Measurements from ENCODE around the gene TEN1. TPM values are rescaled to one million over a fixed set of nuclear protein-coding genes. Genes with fewer than 3 reads are reported as not detected.

The TEN1 gene
- total and polyA plus RNA-seq, 2 of the 13 experiments (the other 11 are each of a cell fraction or from before 2014, with no cell fraction given): 18.0 to 21.3 TPM

DNA sequence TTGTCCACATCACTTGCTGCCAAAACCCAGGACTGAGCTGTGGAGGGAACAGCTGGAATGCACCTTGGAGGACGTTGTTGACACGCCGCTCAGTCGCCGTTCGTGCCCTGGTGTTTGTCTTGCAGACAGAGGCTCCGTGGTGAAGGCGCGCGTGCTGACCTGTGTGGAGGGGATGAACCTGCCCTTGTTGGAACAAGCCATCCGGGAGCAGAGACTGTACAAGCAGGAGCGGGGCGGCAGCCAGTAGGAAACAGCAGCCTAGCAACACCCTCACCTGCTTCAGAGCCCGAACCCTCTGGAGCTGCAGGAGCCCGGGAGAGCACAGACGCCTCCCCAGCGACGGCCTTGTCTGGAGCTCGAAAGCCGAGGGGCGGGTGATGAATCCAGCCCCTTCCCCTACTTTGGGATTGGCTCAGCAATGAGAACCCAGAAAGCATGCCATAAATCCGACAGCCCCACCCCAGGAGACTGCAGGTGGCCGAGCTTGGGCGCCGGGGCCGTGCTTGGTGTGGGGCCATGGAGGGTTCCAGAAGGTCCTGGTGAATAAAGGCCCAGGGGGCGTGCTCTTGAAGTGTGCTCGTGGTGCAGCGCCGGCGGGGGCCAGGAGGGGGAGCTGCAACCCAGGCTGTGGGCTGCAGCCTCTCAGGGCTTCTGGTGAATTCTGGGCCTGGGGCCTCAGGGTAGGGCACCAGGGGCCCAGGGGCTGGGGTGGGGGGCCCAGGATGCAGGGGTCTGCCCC is 21.1 kb downstream of the TEN1 start (continued):
- TF ChIP-seq, protein P1, sequence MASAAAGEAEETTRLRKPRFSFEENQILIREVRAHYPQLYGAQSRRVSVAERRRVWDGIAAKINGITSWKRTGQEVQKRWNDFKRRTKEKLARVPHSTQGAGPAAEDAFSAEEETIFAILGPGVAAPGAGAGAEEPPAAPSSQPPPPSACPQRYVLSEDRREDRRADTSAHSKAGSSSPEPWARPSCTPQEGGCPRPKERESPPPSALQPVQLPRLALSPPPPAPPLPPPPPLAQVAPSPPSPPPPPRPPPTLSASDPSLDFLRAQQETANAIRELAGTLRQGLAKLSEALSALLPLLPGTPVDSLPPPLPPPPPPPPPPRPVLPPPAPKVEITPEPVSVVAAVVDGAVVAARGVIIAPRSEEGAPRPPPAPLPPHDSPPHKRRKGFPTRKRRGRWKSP (CRISPR knock-in tag; IDR thresholded peaks at IDR 0.05): no peak
- TF ChIP-seq MTA1 (CRISPR knock-in tag; IDR thresholded peaks at IDR 0.05; ENCODE audit: borderline replicate concordance) (0 out of 2 replicates have a peak, but pooled peaks have one; percentile 36), ZNF329 (CRISPR knock-in tag; IDR thresholded peaks at IDR 0.05; ENCODE audit: low read depth) (0 out of 2 replicates have a peak, but pooled peaks have one; percentile 64), SOX13 (IDR thresholded peaks at IDR 0.05) (no peak), SOX13 (CRISPR knock-in tag; conservative IDR thresholded peaks at IDR 0.05 in 1 of 2, IDR thresholded peaks at IDR 0.05 in 1 of 2) (peak in 1 of 2 experiments; percentile 31; a peak in 2 of 4 replicates), ZBTB7A (CRISPR knock-in tag; IDR thresholded peaks at IDR 0.05) (0 out of 2 replicates have a peak, but pooled peaks have one; percentile 27), ATAD3A (CRISPR knock-in tag; IDR thresholded peaks at IDR 0.05) (no peak), NR2F6 (IDR thresholded peaks at IDR 0.05) (no peak; the same call in 1 of the 2 replicates), NR2F6 (CRISPR knock-in tag; IDR thresholded peaks at IDR 0.05) (peak; percentile 63; the same call in 1 of the 2 replicates), HHEX (CRISPR knock-in tag; IDR thresholded peaks at IDR 0.05) (no peak), ZNF746 (CRISPR knock-in tag; IDR thresholded peaks at IDR 0.05) (no peak), YY1 (IDR thresholded peaks at IDR 0.05; ENCODE audit: insufficient read depth, insufficient replicate concordance, low read depth, low read length) (peak; percentile 33)
- TF ChIP-seq, protein P2, sequence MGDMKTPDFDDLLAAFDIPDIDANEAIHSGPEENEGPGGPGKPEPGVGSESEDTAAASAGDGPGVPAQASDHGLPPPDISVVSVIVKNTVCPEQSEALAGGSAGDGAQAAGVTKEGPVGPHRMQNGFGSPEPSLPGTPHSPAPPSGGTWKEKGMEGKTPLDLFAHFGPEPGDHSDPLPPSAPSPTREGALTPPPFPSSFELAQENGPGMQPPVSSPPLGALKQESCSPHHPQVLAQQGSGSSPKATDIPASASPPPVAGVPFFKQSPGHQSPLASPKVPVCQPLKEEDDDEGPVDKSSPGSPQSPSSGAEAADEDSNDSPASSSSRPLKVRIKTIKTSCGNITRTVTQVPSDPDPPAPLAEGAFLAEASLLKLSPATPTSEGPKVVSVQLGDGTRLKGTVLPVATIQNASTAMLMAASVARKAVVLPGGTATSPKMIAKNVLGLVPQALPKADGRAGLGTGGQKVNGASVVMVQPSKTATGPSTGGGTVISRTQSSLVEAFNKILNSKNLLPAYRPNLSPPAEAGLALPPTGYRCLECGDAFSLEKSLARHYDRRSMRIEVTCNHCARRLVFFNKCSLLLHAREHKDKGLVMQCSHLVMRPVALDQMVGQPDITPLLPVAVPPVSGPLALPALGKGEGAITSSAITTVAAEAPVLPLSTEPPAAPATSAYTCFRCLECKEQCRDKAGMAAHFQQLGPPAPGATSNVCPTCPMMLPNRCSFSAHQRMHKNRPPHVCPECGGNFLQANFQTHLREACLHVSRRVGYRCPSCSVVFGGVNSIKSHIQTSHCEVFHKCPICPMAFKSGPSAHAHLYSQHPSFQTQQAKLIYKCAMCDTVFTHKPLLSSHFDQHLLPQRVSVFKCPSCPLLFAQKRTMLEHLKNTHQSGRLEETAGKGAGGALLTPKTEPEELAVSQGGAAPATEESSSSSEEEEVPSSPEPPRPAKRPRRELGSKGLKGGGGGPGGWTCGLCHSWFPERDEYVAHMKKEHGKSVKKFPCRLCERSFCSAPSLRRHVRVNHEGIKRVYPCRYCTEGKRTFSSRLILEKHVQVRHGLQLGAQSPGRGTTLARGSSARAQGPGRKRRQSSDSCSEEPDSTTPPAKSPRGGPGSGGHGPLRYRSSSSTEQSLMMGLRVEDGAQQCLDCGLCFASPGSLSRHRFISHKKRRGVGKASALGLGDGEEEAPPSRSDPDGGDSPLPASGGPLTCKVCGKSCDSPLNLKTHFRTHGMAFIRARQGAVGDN (CRISPR knock-in tag; IDR thresholded peaks at IDR 0.05): peak; percentile 99
- TF ChIP-seq, protein P3, sequence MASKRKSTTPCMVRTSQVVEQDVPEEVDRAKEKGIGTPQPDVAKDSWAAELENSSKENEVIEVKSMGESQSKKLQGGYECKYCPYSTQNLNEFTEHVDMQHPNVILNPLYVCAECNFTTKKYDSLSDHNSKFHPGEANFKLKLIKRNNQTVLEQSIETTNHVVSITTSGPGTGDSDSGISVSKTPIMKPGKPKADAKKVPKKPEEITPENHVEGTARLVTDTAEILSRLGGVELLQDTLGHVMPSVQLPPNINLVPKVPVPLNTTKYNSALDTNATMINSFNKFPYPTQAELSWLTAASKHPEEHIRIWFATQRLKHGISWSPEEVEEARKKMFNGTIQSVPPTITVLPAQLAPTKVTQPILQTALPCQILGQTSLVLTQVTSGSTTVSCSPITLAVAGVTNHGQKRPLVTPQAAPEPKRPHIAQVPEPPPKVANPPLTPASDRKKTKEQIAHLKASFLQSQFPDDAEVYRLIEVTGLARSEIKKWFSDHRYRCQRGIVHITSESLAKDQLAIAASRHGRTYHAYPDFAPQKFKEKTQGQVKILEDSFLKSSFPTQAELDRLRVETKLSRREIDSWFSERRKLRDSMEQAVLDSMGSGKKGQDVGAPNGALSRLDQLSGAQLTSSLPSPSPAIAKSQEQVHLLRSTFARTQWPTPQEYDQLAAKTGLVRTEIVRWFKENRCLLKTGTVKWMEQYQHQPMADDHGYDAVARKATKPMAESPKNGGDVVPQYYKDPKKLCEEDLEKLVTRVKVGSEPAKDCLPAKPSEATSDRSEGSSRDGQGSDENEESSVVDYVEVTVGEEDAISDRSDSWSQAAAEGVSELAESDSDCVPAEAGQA (IDR thresholded peaks at IDR 0.05; ENCODE audit: low read depth): 0 out of 2 replicates have a peak, but pooled peaks have one; percentile 14
- TF ChIP-seq, protein P3 (CRISPR knock-in tag; IDR thresholded peaks at IDR 0.05; ENCODE audit: borderline replicate concordance): no peak
- TF ChIP-seq, protein P4, sequence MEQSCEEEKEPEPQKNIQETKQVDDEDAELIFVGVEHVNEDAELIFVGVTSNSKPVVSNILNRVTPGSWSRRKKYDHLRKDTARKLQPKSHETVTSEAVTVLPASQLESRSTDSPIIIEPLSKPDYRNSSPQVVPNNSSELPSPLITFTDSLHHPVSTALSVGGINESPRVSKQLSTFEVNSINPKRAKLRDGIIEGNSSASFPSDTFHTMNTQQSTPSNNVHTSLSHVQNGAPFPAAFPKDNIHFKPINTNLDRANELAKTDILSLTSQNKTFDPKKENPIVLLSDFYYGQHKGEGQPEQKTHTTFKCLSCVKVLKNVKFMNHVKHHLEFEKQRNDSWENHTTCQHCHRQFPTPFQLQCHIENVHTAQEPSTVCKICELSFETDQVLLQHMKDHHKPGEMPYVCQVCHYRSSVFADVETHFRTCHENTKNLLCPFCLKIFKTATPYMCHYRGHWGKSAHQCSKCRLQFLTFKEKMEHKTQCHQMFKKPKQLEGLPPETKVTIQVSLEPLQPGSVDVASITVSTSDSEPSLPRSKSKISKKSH (CRISPR knock-in tag; IDR thresholded peaks at IDR 0.05; ENCODE audit: borderline replicate concordance): peak; percentile 60; the same call in 1 of the 2 replicates

Measured in HepG2 (cell line).